Mesendoderm (in vitro differentiated cells): ENCODE results near the gene FOXC2.

ENCODE experiments used
- DNase-seq: peaks from one replicate; pipeline ENCODE4 v3.0.0; 2013
- H2AK5ac ChIP-seq: 2 replicates; pipeline ENCODE4 v1.6.1; 2013; ENCODE audit warnings: low read length, inconsistent platforms
- H2BK120ac ChIP-seq: 2 replicates; pipeline ENCODE4 v1.6.1; 2013; ENCODE audit warnings: low read depth, mild to moderate bottlenecking, low read length, moderate library complexity, mixed read lengths
- H2BK15ac ChIP-seq: replicated peaks from 2 replicates; pipeline ENCODE4 v1.6.1; 2013; ENCODE audit warnings: low read depth, mild to moderate bottlenecking, moderate library complexity
- H2BK5ac ChIP-seq: 2 replicates; pipeline ENCODE4 v1.6.1; 2013; ENCODE audit warnings: low read length, inconsistent platforms
- H3K18ac ChIP-seq: 2 replicates; pipeline ENCODE4 v1.6.1; 2013; ENCODE audit warnings: mild to moderate bottlenecking, low read length, mixed read lengths
- H3K23ac ChIP-seq: one replicate; pipeline ENCODE4 v1.6.1; 2013; ENCODE audit warnings: low read length
- H3K27ac ChIP-seq: 2 replicates; pipeline ENCODE4 v1.5.1; 2013; ENCODE audit warnings: low read depth, mild to moderate bottlenecking, inconsistent platforms, low read length, moderate library complexity
- H3K27me3 ChIP-seq: 2 replicates; pipeline ENCODE4 v1.6.1; 2013; ENCODE audit warnings: low read length, control low read depth, mild to moderate bottlenecking, inconsistent platforms; ENCODE audit not compliant: insufficient read depth, poor library complexity
- H3K36me3 ChIP-seq: 2 replicates; pipeline ENCODE4 v1.6.1; 2013; ENCODE audit warnings: low read length, inconsistent platforms; ENCODE audit not compliant: control insufficient read depth, insufficient read depth
- H3K4ac ChIP-seq: one replicate; pipeline ENCODE4 v1.6.1; 2013; ENCODE audit warnings: low read depth, mild to moderate bottlenecking, low read length, moderate library complexity
- H3K4me1 ChIP-seq: 2 replicates; pipeline ENCODE4 v1.6.1; 2013; ENCODE audit warnings: low read depth, low read length, inconsistent platforms; ENCODE audit not compliant: control insufficient read depth
- H3K4me2 ChIP-seq: 2 replicates; pipeline ENCODE4 v1.6.1; 2013; ENCODE audit warnings: low read length
- H3K4me3 ChIP-seq: 2 replicates; pipeline ENCODE4 v1.5.1; 2013; ENCODE audit warnings: mild to moderate bottlenecking, low read length
- H3K56ac ChIP-seq: one replicate; pipeline ENCODE4 v1.6.1; 2013; ENCODE audit warnings: low read length
- H3K79me1 ChIP-seq: 2 replicates; pipeline ENCODE4 v1.6.1; 2013; ENCODE audit warnings: low read length, inconsistent platforms
- H3K79me2 ChIP-seq: 2 replicates; pipeline ENCODE4 v1.6.1; 2013; ENCODE audit warnings: mild to moderate bottlenecking, low read length; ENCODE audit not compliant: control insufficient read depth, insufficient read depth
- H3K9ac ChIP-seq: 2 replicates; pipeline ENCODE4 v1.6.1; 2013; ENCODE audit warnings: low read length, inconsistent platforms
- H4K5ac ChIP-seq: one replicate; pipeline ENCODE4 v1.6.1; 2013; ENCODE audit warnings: low read length
- H4K8ac ChIP-seq: one replicate; pipeline ENCODE4 v1.6.1; 2013; ENCODE audit warnings: low read depth, mild to moderate bottlenecking, control low read depth, low read length, moderate library complexity
- WGBS: extraction: QIAGEN DNeasy Blood & Tissue Kit; methylation state at CpG from one replicate; pipeline ENCODE4 v1.1.7; 2013; ENCODE audit warnings: low lambda C conversion rate, missing lambda C conversion rate; ENCODE audit not compliant: insufficient coverage; ENCODE audit errors: extremely low coverage; 5-methylcytosine and 5-hydroxymethylcytosine counted together

The FOXC2 gene

GRCh38 chr16:86554917-86555703, 11.5 kb upstream of the FOXC2 start, which contains the start of gene MTHFSD:
Gene MTHFSD, minus strand, starts transcription at chr16:86555235. Its CDS starts 51 bp downstream, at chr16:86555184.
- Histone ChIP-seq H3K4ac (peak within 1 kb of the TSS; percentile 61), H3K4me2 (peak within 1 kb of the TSS; percentile 93), H3K27me3 (no peaks in the 10 kb centered on the region), H4K8ac (peak within 1 kb of the TSS; percentile 95), H3K56ac (peak within 1 kb of the TSS; percentile 85), H3K36me3 (no peaks in the 10 kb centered on the region), H4K5ac (no peak within 1 kb of the TSS), H3K79me2 (no peaks in the 10 kb centered on the region), H3K9ac (peak within 1 kb of the TSS; percentile 73), H3K27ac (peak within 1 kb of the TSS; percentile 6), H2BK5ac (no peak within 1 kb of the TSS), H2BK120ac (no peak within 1 kb of the TSS), H3K4me1 (no peaks in the 10 kb centered on the region), H3K4me3 (peak within 1 kb of the TSS; percentile 58), H2BK15ac (no peak within 1 kb of the TSS), H2AK5ac (no peak within 1 kb of the TSS), H3K23ac (no peak within 1 kb of the TSS), H3K18ac (peak within 1 kb of the TSS; percentile 45), H3K79me1 (peaks cover 2% of the 10 kb centered on the region)
- no CpG with 5 or more reads among the region's 70 CpGs for WGBS
- peak; percentile 95 for DNase-seq

- H3K4me3 ChIP-seq, result no peak overlapping the region
- no peak overlapping the region for H2BK120ac ChIP-seq
- no peaks in the 10 kb centered on the region for H3K36me3 ChIP-seq
- no peak overlapping the region for H2AK5ac ChIP-seq
- H4K5ac ChIP-seq, result no peak overlapping the region
- no peak overlapping the region for H4K8ac ChIP-seq
- WGBS, result no CpG with 5 or more reads among the region's 17 CpGs
- H3K4me2 ChIP-seq, result peak overlapping the region; percentile 35
- H3K27ac ChIP-seq, result no peak overlapping the region
- no peak overlapping the region for H2BK15ac ChIP-seq
- H3K79me1 ChIP-seq, result peaks cover 2% of the 10 kb centered on the region
- H3K23ac ChIP-seq, result no peak overlapping the region
- peak overlapping the region; percentile 68 for H3K9ac ChIP-seq
- H3K56ac ChIP-seq, result peak overlapping the region; percentile 77
- no peak for DNase-seq
- H2BK5ac ChIP-seq, result no peak overlapping the region
- no peaks in the 10 kb centered on the region for H3K79me2 ChIP-seq
- H3K18ac ChIP-seq, result no peak overlapping the region
- H3K4me1 ChIP-seq, result no peaks in the 10 kb centered on the region
- H3K4ac ChIP-seq, result no peak overlapping the region
- no peaks in the 10 kb centered on the region for H3K27me3 ChIP-seq
Observed at GRCh38 chr16:86555704-86556075, 10.9 kb upstream of the FOXC2 start.

DNA sequence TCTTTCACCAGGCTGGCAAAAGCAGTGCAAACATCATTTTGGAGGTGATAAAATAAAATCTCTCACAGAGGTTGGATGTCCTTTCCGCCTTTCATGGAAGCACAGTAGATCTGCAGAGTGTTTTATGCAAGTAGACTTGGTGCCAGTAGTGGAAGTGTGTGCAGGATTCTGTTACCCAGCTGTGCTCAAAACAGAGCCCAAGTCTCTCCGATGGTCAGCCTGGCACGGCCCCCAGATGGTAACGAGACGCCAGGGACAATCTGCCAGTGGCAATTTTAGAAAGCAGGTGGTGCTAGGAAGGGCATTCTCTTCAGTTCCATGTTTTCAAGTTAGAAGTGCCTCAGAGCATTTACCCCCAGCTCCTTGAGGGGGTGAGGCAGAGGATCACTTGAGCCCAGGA, 10.1 kb upstream of the FOXC2 start:
- DNase-seq, result no peak
- no peak overlapping the region for H3K23ac ChIP-seq
- WGBS, result no CpG with 5 or more reads among the region's 5 CpGs
- H3K79me2 ChIP-seq, result no peaks in the 10 kb centered on the region
- H3K4ac ChIP-seq, result no peak overlapping the region
- H2BK5ac ChIP-seq, result no peak overlapping the region
- H3K56ac ChIP-seq, result no peak overlapping the region
- no peak overlapping the region for H2BK120ac ChIP-seq
- no peak overlapping the region for H3K4me3 ChIP-seq
- H4K5ac ChIP-seq, result no peak overlapping the region
- H3K27ac ChIP-seq, result no peak overlapping the region
- no peak overlapping the region for H3K18ac ChIP-seq
- no peaks in the 10 kb centered on the region for H3K4me1 ChIP-seq
- no peak overlapping the region for H3K9ac ChIP-seq
- no peaks in the 10 kb centered on the region for H3K27me3 ChIP-seq
- no peak overlapping the region for H4K8ac ChIP-seq
- no peak overlapping the region for H3K4me2 ChIP-seq
- H2BK15ac ChIP-seq, result no peak overlapping the region
- no peak overlapping the region for H2AK5ac ChIP-seq
- peaks cover 2% of the 10 kb centered on the region for H3K79me1 ChIP-seq
- H3K36me3 ChIP-seq, result no peaks in the 10 kb centered on the region

DNA sequence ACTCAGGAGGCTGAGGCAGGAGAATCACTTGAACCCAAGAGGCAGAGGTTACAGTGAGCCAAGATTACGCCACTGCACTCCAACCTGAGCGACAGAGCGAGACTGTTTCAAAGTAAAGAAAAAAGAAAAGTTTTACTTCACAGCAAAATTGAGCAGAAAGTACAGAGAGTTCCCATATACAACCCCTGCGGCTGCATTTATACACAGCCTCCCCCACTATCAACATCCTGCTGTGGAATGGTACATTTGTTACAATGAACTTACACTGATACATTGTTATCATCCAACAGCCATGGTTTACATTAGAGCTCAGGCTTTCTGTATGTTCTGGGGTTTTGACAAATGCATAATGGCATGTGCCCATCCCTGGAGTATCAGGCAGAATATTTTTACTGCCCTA, 9.0 kb upstream of the FOXC2 start:
- Histone ChIP-seq H3K4me2 (no peak overlapping the region), H3K56ac (no peak overlapping the region), H3K79me1 (peaks cover 2% of the 10 kb centered on the region), H4K8ac (no peak overlapping the region), H2BK5ac (no peak overlapping the region), H3K4me3 (no peak overlapping the region), H4K5ac (no peak overlapping the region), H3K27me3 (no peaks in the 10 kb centered on the region), H3K9ac (no peak overlapping the region), H2BK15ac (no peak overlapping the region), H3K4ac (no peak overlapping the region), H3K36me3 (no peaks in the 10 kb centered on the region), H2BK120ac (no peak overlapping the region), H3K23ac (no peak overlapping the region), H3K18ac (no peak overlapping the region), H3K27ac (no peak overlapping the region), H3K4me1 (no peaks in the 10 kb centered on the region), H3K79me2 (no peaks in the 10 kb centered on the region), H2AK5ac (no peak overlapping the region)
- DNase-seq, result no peak
- WGBS, result no CpG with 5 or more reads among the region's 4 CpGs

- Histone ChIP-seq H2BK5ac (no peak overlapping the region), H3K79me2 (no peaks in the 10 kb centered on the region), H2AK5ac (no peak overlapping the region), H3K18ac (no peak overlapping the region), H4K5ac (no peak overlapping the region), H3K4me3 (no peak overlapping the region), H3K4me2 (no peak overlapping the region), H3K27ac (no peak overlapping the region), H3K4ac (no peak overlapping the region), H3K36me3 (no peaks in the 10 kb centered on the region), H2BK15ac (no peak overlapping the region), H3K56ac (no peak overlapping the region), H4K8ac (no peak overlapping the region), H3K4me1 (no peaks in the 10 kb centered on the region), H3K27me3 (peaks cover 3% of the 10 kb centered on the region), H2BK120ac (no peak overlapping the region), H3K79me1 (peaks cover 2% of the 10 kb centered on the region), H3K9ac (no peak overlapping the region), H3K23ac (no peak overlapping the region)
- WGBS, result no CpG with 5 or more reads among the region's 28 CpGs
- DNase-seq, result no peak
Observed at GRCh38 chr16:86558355-86559193, 8.1 kb upstream of the FOXC2 start.
